GDM1 (cell line): ENCODE results near the gene RNF4.
"Not testable (repeated sequence)": the region's sequence is repeated elsewhere in the genome, so short reads cannot be mapped to it uniquely, and the experiment has no call there.

ENCODE experiments used
- DNase-seq: peaks from one replicate; lab custom pipeline; 2025; lab: John Stamatoyannopoulos, UW

Gene RNF4

GRCh38 chr4:2489081-2489805 is 20.3 kb downstream of the RNF4 start:
- no peak for DNase-seq

- no peak for DNase-seq
Observed at GRCh38 chr4:2489841-2490552, 21.1 kb downstream of the RNF4 start.

DNA sequence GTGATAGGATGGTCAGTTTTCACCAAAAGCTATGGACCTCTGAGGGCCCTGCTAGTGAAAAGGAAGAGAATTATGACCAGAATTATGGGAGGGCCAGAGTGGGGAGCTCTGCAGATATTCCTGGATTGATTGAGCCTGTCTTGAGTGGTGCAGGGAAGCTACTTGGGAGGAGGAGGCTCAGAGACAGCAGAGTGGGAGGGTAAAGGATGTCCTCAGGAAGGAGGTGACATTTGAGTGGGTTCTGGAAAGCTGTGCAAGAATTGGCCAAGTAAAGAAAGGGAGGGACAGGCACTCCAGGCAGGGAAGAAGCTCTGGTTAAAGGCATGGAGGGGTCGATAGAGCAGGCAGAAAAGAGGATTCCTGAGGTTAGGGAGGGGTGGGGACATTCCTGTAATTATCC is 24.1 kb downstream of the RNF4 start:
- no peak for DNase-seq

DNA sequence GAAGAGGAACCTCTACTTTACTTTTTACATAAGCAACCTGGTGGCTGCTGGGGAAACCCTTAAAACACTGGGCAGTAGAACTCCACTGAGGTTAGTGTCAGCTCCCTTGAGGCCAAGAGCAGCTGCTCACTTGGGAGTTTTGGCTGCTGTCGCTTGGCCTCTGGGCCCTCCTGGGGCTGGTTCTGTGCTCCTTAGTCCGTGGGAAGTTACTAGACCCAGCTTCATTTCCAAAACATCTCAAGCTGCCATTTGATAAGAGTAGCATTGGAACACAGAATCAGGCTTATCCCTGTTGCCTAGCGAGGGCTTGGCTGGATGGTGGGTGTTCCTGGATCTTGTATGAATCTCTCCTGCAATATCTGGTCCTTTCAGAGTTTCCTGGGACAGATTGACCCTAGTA is 26.1 kb downstream of the RNF4 start:
- DNase-seq = no peak

GRCh38 chr4:2497324-2497723 is 28.4 kb downstream of the RNF4 start:
- DNase-seq = no peak

GRCh38 chr4:2497931-2498330 is 29.0 kb downstream of the RNF4 start:
- no peak for DNase-seq

DNA sequence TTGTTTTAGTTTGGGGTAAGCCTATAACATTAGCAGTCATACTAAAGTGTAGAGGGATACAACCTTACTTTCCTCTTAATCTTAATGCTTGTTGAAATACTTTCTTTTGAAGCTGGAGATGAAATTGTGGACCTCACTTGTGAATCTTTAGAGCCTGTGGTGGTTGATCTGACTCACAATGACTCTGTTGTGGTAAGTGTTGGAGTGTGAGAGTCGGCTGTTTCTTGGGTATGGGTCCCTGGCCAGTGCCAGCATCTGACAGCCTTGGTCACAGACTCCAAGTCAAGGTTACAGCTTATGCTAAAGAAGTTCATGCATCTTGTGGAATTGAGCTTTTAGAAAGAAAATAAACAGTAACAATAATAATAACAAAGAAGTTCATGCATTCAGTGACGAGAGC is 31.6 kb downstream of the RNF4 start:
- no peak for DNase-seq

GRCh38 chr4:2501034-2501594 is 32.2 kb downstream of the RNF4 start:
- DNase-seq = no peak

DNA sequence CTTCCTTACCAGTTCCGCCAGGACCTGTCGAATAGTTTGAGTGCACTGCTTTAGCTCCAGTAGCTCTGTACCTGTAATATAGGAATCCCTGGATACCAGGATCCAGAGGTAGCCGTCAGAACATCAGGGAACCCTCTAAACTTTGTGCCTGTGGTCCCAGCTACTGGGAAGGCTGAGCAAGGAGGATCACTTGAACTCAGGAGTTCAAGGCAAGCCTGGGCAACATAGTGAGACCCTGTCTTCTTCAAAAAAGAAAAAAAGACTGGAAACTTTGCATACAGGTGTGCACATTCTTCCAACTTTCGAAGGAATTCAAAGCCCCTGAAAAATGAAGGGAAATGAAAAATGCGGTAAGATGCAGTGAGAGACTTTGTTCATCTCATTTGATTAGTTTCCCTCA is 34.9 kb downstream of the RNF4 start:
- no peak for DNase-seq

DNA sequence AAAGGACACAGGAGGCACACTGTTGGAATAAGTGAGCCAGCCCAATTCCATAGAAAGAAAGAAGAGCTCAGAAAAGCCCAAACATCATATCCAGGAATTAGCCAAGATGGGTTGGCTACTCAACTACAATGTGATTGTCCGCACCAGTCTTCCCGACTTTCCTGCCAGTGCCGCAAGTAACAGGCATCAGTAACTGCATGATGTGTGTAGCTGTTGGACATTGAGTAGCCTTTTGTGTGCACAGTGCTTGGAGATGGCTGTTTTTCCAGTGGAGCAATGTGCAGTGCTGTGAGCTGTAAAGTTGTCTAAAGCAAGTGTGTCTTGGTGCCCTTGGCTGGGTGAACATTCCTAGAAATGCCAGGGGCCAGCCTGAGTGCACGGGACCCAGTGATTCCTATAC is 38.4 kb downstream of the RNF4 start:
- DNase-seq = no peak

- DNase-seq = no peak
Observed at GRCh38 chr4:2507855-2508254, 38.9 kb downstream of the RNF4 start.

DNA sequence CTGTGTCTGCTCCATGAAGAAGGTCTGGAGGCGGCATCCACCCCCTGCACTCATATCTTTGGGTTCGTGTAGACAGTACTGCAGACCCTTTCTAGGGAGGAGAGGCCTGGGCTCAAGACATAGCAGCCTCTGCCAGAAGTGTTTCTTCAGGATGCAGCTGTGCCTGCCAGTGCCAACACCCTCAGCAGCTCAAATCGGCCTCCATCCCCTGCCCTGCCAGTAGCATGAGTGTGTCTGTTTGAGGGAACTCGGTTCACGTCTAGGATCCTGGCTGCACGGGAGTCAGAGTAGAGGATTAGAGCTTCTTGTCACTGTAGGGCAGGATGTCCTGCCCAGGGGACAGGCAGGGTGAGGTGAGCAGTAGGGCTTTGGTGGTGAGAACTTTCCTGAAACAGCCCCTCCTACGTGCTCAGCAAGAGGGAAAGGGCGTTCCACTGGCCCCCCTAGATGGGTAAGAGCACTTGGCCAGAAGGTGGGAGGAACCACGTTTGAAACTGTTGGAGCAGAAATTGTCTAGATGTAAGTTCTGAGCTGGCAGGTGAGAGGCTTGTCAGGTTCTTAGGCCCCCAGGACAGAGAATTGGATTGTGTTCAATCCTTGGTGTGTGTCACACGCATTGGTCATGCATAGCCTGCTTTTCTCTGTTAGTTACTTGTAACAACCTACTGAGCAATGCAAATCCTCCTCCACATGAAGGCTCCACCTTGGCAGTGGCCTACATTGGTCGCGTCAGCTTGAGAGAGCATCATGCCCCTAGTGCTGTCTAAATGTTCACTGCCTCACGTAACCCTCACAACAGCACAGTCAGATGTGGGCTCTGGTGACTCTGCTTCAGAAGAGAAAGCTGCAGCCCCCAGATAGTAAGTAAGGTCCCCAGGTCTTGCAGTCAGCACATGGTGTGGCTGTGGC is 41.7 kb downstream of the RNF4 start:
- DNase-seq = no peak

DNA sequence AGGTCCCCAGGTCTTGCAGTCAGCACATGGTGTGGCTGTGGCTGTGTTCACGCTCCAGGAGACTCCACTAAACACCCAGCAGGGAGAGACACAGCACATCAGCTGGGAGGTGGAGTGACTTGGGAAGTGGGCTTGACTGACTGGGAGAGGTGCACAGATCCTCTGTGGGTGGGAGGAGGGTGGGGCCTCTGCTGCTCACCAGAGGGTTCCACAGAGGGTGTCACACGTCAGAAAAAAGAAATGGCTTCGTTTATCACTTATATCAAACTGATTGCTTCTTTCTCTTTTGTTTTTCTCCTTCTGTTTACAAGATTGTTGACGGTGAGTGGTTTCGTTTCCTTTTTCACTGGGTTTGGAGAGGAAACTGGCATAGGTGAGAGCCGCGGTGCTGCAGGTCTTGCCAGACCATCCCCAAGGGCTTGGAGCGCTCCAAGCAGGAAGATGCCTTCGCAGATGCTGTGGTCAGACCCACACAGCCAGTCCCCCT is 42.8 kb downstream of the RNF4 start:
- no peak for DNase-seq

- no peak for DNase-seq
Observed at GRCh38 chr4:2512396-2513135, 43.7 kb downstream of the RNF4 start.

DNA sequence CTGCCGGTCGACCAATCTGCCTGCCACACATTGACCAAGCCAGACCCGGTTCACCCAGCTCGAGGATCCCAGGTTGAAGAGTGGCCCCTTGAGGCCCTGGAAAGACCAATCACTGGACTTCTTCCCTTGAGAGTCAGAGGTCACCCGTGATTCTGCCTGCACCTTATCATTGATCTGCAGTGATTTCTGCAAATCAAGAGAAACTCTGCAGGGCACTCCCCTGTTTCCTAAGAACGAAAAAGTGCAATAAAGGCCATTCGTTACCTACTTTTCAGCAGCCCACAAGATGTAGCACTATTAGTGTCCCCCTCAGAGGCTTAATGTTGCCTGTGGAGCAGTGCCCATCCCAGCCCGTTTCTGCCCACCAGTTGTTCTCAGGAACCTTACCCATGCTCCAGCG is 45.3 kb downstream of the RNF4 start:
- not testable (repeated sequence) for DNase-seq

GRCh38 chr4:2514944-2515343 is 46.0 kb downstream of the RNF4 start:
- not testable (repeated sequence) for DNase-seq

- no peak for DNase-seq
Observed at GRCh38 chr4:2515830-2516550, 47.1 kb downstream of the RNF4 start.

GRCh38 chr4:2516635-2517034 is 47.7 kb downstream of the RNF4 start:
- DNase-seq = no peak

GRCh38 chr4:2526559-2526958 is 57.7 kb downstream of the RNF4 start:
- DNase-seq = no peak

GRCh38 chr4:2534904-2535375 is 66.0 kb downstream of the RNF4 start:
- DNase-seq = no peak
